ENCODE results near the gene HRH1. TPM values are rescaled to one million over a fixed set of nuclear protein-coding genes. Genes with fewer than 3 reads are reported as not detected.

Gene HRH1
- polyA plus RNA-seq, 1 donor (not counting 4 experiments of a cell fraction or from before 2014, with no cell fraction given), result 13.9 TPM

DNA sequence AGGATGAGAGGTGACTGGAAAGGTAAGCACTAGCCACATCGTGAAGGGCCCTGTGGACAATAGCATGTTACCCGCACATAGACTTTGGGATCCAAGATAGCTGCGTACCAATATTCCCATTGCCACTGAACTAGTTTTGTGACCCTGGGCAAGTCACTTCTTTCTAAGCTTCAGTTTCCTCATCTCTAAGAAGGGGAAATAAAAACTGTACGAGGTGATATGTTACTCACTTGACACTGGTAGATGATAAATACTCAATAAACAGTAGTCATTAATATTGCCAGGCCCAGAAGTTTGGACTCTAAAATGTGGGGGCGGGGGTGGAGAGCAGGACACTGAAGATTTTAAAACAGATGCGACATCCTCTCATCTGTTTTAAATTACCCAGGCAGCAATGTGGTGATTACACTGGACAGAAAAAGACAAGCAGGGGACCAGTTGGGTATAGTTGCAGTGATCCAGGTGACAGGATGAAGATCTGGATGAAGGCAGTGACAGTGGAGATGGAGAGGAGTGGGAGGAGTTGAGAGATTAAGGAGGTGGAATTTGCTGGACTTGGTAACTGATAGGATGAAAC lies 120.4 kb downstream of the HRH1 start:
- H3K36me3 ChIP-seq (ENCODE audit: control insufficient read depth in 2 of 2, extremely low read depth in 1 of 2, insufficient read depth in 2 of 2, low read length in 2 of 2), result peaks cover 6 to 10% of the 10 kb centered on the region in 2 experiments
- H3K9me1 ChIP-seq (ENCODE audit: control insufficient read depth, extremely low read depth, insufficient read depth, low read length), result peaks cover 2% of the 10 kb centered on the region
- dilution Hi-C loops (cut with MboI; ENCODE audit: extremely low pct_ligation_motif_present, low sequenced_read_pairs), result no loop called here
- H3K4me1 ChIP-seq (ENCODE audit: control insufficient read depth, extremely low read depth, insufficient read depth, low read length), result peaks cover 38% of the 10 kb centered on the region
- no peak overlapping the region for H3K4me2 ChIP-seq (ENCODE audit: control insufficient read depth, extremely low read depth, insufficient read depth, low read depth, low read length)
- no peak overlapping the region for H3K9ac ChIP-seq (ENCODE audit: control insufficient read depth, extremely low read depth, insufficient read depth, low read length)
- no peaks in the 10 kb centered on the region for H4K20me1 ChIP-seq (ENCODE audit: control insufficient read depth, extremely low read depth, insufficient read depth, low read length)
- H3K4me3 ChIP-seq (ENCODE audit: control insufficient read depth in 2 of 3, extremely low read depth in 1 of 3, insufficient read depth in 2 of 3, low read depth in 1 of 3, low read length in 3 of 3), result no peak overlapping the region
- no peaks in the 10 kb centered on the region for H3K9me3 ChIP-seq (ENCODE audit: control insufficient read depth, low read depth, low read length)
- DNase-seq (ENCODE audit: low read depth, low spot score), result no peak
- H3K27me3 ChIP-seq (ENCODE audit: control insufficient read depth, extremely low read depth, insufficient read depth, low read length), result no peaks in the 10 kb centered on the region
- no peak overlapping the region for H3K27ac ChIP-seq (ENCODE audit: control insufficient read depth, insufficient read depth, low read length)
- no peak overlapping the region for H2AFZ ChIP-seq (ENCODE audit: control insufficient read depth, low read length)
- H3K79me2 ChIP-seq (ENCODE audit: control insufficient read depth, insufficient read depth, low read length), result peaks cover 48% of the 10 kb centered on the region
- TF ChIP-seq, protein P1, sequence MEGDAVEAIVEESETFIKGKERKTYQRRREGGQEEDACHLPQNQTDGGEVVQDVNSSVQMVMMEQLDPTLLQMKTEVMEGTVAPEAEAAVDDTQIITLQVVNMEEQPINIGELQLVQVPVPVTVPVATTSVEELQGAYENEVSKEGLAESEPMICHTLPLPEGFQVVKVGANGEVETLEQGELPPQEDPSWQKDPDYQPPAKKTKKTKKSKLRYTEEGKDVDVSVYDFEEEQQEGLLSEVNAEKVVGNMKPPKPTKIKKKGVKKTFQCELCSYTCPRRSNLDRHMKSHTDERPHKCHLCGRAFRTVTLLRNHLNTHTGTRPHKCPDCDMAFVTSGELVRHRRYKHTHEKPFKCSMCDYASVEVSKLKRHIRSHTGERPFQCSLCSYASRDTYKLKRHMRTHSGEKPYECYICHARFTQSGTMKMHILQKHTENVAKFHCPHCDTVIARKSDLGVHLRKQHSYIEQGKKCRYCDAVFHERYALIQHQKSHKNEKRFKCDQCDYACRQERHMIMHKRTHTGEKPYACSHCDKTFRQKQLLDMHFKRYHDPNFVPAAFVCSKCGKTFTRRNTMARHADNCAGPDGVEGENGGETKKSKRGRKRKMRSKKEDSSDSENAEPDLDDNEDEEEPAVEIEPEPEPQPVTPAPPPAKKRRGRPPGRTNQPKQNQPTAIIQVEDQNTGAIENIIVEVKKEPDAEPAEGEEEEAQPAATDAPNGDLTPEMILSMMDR (optimal IDR thresholded peaks at IDR 0.05 in 1 of 3, IDR thresholded peaks at IDR 0.05 in 1 of 3, conservative IDR thresholded peaks at IDR 0.05 in 1 of 3; ENCODE audit: extremely low read depth in 1 of 3, insufficient read depth in 2 of 3, low read length in 3 of 3), result no peak
- TF ChIP-seq EZH2 (IDR thresholded peaks at IDR 0.05; ENCODE audit: low read length), result no peak
- FAIRE-seq, result no peak

DNA sequence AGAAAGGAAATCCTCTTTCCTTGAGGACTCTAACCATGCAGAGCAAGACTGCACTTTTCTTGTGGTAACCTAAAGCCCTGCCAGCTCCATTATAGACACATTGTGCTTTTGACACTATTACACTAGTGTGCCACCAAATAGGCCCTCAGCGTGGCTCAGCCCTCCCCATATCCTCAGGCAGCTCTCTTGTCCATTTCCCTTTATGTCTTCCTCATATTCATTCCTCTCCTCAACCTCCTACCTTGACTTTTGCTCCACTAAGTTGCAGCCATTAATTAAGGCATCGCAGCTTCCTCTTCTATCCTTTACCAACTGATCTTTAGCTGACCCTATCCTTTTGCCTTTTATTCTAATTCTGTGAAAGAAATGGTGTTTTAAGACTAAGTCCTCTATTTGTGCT lies 121.6 kb downstream of the HRH1 start:
- DNase-seq (ENCODE audit: low read depth, low spot score), result no peak
- H3K79me2 ChIP-seq (ENCODE audit: control insufficient read depth, insufficient read depth, low read length), result peaks cover 53% of the 10 kb centered on the region

More for the DNA sequence above, 121.6 kb downstream of the HRH1 start:
- no peak overlapping the region for H3K4me3 ChIP-seq (ENCODE audit: control insufficient read depth in 2 of 3, extremely low read depth in 1 of 3, insufficient read depth in 2 of 3, low read depth in 1 of 3, low read length in 3 of 3)
- H3K36me3 ChIP-seq (ENCODE audit: control insufficient read depth in 2 of 2, extremely low read depth in 1 of 2, insufficient read depth in 2 of 2, low read length in 2 of 2), result peaks cover 8 to 13% of the 10 kb centered on the region in 2 experiments
- H3K9me3 ChIP-seq (ENCODE audit: control insufficient read depth, low read depth, low read length), result no peaks in the 10 kb centered on the region
- H3K9ac ChIP-seq (ENCODE audit: control insufficient read depth, extremely low read depth, insufficient read depth, low read length), result no peak overlapping the region
- no peaks in the 10 kb centered on the region for H4K20me1 ChIP-seq (ENCODE audit: control insufficient read depth, extremely low read depth, insufficient read depth, low read length)
- no peaks in the 10 kb centered on the region for H3K27me3 ChIP-seq (ENCODE audit: control insufficient read depth, extremely low read depth, insufficient read depth, low read length)
- FAIRE-seq, result no peak
- H3K4me1 ChIP-seq (ENCODE audit: control insufficient read depth, extremely low read depth, insufficient read depth, low read length), result peaks cover 38% of the 10 kb centered on the region
- H3K9me1 ChIP-seq (ENCODE audit: control insufficient read depth, extremely low read depth, insufficient read depth, low read length), result peaks cover 2% of the 10 kb centered on the region
- TF ChIP-seq, protein P1 (optimal IDR thresholded peaks at IDR 0.05 in 1 of 3, IDR thresholded peaks at IDR 0.05 in 1 of 3, conservative IDR thresholded peaks at IDR 0.05 in 1 of 3; ENCODE audit: extremely low read depth in 1 of 3, insufficient read depth in 2 of 3, low read length in 3 of 3), result no peak
- no peak for TF ChIP-seq EZH2 (IDR thresholded peaks at IDR 0.05; ENCODE audit: low read length)
- H3K4me2 ChIP-seq (ENCODE audit: control insufficient read depth, extremely low read depth, insufficient read depth, low read depth, low read length), result no peak overlapping the region
- dilution Hi-C loops (cut with MboI; ENCODE audit: extremely low pct_ligation_motif_present, low sequenced_read_pairs), result no loop called here
- H3K27ac ChIP-seq (ENCODE audit: control insufficient read depth, insufficient read depth, low read length), result no peak overlapping the region
- H2AFZ ChIP-seq (ENCODE audit: control insufficient read depth, low read length), result no peak overlapping the region

Data from keratinocyte (primary cell).